GM20000 (cell line): ENCODE measurements around the gene HECTD4.

Source experiments
- DNase-seq: peaks from one replicate; pipeline ENCODE4 v3.0.0; 2012; ENCODE audit warnings: low spot score
- CTCF ChIP-seq: IDR thresholded peaks from 2 replicates; pipeline ENCODE4 v1.5.1; 2012; ENCODE audit warnings: mild to moderate bottlenecking, control low read depth; ENCODE audit errors: extremely low read depth, missing control alignments

The HECTD4 gene

GRCh38 chr12:112126911-112127310 lies 255.3 kb downstream of the HECTD4 start:
- TF ChIP-seq CTCF, result no peak
- no peak for DNase-seq

- DNase-seq, result peak; percentile 34
These were observed 256.2 kb downstream of the HECTD4 start for GRCh38 chr12:112126000-112126438.

GRCh38 chr12:112125250-112125999 lies 256.8 kb downstream of the HECTD4 start, which contains the start of gene TRAFD1:
Gene TRAFD1 (plus strand): TSS chr12:112125560. CDS start chr12:112130523, 4,963 bp downstream.
- DNase-seq, result peak; percentile 98
- no peak for TF ChIP-seq CTCF

More at GRCh38 chr12:112126000-112126438, 256.2 kb downstream of the HECTD4 start:
- TF ChIP-seq CTCF, result no peak

- DNase-seq, result no peak
These were observed 257.3 kb downstream of the HECTD4 start for GRCh38 chr12:112124918-112125249.

GRCh38 chr12:112122823-112123690 lies 259.2 kb downstream of the HECTD4 start:
- no peak for DNase-seq
- no peak for TF ChIP-seq CTCF

More at GRCh38 chr12:112124918-112125249, 257.3 kb downstream of the HECTD4 start:
- TF ChIP-seq CTCF, result no peak

- no peak for TF ChIP-seq CTCF
- DNase-seq, result no peak
These were observed 260.3 kb downstream of the HECTD4 start for GRCh38 chr12:112121780-112122565.
